T-helper 1 cell treated with Interleukin-12 subunit alpha and Interleukin-12 subunit beta and Interleukin-4 antibody, amounts not matched to agents 30 ng/mL and 1 ng/mL, for 36 hours (primary cell): ENCODE measurements around the gene CHKA. TPM values are rescaled to one million over a fixed set of nuclear protein-coding genes. Genes with fewer than 3 reads are reported as not detected.

Source experiments
- intact Hi-C: fragments of 100-400 bp; cut with micrococcal nuclease; formaldehyde crosslinking; loops from one replicate; pipeline ENCODE4 v1.15.1; 2024
- total RNA-seq: library from RNA; stranded (reverse); gene quantifications from 2 replicates; pipeline ENCODE4 v1.2.3, GENCODE V29; 2022

CHKA gene
- total RNA-seq, 1 donor from 2014 or later = 7.2 TPM

DNA sequence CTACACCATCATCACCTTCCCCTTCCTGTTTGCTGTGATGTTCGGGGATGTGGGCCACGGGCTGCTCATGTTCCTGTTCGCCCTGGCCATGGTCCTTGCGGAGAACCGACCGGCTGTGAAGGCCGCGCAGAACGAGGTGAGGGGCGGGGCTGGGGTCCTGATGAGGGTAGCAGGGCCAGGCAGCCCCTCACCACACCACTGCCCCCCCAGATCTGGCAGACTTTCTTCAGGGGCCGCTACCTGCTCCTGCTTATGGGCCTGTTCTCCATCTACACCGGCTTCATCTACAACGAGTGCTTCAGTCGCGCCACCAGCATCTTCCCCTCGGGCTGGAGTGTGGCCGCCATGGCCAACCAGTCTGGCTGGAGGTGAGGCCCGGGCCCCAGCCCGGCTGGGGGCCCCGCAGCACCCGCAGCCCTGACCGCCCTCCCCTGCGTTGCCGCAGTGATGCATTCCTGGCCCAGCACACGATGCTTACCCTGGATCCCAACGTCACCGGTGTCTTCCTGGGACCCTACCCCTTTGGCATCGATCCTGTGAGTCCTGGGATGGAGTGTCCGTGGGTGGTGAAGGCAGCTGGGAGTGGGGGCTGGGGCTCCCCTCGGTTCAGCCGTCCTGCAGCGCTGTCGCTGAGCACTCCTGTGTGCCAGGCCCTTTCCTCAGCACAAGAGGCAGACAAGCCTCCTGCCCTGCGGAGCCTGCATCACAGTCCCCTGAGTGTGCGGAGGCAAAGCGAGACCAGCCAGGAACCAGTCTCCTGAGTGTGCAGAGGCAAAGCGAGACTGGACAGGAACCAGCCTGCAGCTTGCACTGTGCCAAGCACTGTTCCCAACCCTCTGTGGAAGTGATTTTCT is 73.5 kb downstream of the CHKA start:
- intact Hi-C loops = no loop called here

DNA sequence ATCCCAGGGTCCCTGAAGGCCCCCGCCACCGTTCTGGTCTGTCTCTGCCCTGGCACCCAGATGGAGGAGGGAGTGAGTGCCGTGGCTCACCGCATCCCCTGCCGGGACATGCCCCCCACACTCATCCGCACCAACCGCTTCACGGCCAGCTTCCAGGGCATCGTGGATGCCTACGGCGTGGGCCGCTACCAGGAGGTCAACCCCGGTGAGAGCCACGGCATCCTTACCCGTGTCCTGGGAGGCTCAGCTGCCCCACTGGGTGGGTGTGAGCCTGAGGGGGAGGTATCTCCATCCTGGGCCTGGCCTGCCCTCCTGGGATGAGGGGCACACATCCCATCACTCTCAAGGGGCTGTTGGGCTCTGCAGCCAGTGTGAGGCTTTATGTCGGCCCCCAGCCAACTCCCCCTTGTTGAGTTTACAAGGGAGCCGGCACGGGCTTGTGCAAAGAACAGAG is 76.3 kb downstream of the CHKA start:
- intact Hi-C loops = no loop called here

DNA sequence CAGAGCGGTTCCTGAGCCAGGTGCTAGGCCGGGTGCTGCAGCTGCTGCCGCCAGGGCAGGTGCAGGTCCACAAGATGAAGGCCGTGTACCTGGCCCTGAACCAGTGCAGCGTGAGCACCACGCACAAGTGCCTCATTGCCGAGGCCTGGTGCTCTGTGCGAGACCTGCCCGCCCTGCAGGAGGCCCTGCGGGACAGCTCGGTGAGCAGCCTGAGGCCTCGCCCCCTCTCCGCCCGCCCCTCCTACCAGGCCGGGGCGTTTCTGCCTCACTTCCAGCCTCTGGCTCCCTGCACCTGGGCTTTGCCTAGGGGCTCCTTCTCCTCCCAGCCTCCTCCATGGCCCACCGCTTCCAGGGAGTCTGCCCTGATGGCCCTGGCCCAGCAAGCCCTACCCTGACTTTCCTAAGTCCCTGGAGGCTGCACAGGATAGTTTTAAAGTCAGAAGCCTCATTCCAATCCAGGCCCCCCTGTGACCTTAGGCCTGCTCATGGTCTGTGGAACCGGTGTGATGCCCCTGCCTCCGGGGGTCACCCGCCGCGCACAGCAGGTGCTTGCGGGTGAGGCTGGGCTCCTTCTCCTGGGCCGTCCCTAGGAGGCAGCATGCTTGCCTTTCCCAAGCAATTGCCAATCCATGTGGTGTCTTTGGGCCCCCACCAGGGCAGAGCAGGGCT is 76.9 kb downstream of the CHKA start:
- intact Hi-C loops = no loop called here

DNA sequence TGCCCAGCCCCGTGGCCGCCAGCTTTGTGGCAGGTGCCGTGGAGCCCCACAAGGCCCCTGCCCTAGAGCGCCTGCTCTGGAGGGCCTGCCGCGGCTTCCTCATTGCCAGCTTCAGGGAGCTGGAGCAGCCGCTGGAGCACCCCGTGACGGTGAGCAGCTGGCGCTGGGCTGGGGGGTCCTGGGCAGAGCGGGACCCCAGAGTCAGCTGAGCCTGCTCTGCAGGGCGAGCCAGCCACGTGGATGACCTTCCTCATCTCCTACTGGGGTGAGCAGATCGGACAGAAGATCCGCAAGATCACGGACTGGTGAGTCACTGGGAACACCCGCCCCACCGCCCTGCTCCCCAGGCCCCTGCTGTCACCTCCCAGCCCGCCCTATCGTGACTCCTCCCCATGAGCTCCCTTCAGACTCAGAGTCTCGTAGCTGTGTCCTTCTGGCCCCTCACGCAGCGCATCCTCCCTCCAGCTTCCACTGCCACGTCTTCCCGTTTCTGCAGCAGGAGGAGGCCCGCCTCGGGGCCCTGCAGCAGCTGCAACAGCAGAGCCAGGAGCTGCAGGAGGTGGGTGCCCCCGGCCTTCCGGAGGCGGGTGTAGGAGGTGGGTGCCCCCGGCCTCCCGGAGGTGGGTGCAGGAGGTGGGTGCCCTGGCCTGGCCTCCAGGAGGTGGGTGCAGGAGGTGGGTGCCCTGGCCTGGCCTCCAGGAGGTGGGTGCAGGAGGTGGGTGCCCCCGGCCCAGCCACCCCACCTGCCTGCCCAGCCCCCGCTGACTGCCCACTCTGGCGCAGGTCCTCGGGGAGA is 77.6 kb downstream of the CHKA start:
- intact Hi-C loops = no loop called here

DNA sequence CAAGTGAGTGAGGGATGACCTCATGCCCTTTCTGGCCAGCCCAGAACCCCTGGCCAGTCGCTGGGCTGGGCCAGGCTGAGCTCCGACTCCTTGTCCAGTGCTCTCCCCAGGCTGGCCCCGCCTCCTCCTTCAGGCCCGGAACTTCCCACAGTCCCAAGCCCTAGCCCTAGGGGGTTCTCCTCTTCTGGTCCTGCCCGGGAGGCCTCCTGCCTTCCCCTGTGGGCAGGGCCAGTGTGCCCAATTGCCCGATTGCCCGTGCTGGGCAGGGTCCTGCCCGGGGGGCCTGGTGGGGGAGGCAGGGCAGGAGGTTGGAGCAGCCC is 78.2 kb downstream of the CHKA start:
- intact Hi-C loops = no loop called here

- intact Hi-C loops = no loop called here
Observed at GRCh38 chr11:68042219-68043028, 78.8 kb downstream of the CHKA start.

- intact Hi-C loops = loop anchor here (2.0 kb wide), 1 partner anchor 79 kb away; the partner anchor contains the start of gene CHKA
Observed at GRCh38 chr11:68041617-68042218, 79.5 kb downstream of the CHKA start.

DNA sequence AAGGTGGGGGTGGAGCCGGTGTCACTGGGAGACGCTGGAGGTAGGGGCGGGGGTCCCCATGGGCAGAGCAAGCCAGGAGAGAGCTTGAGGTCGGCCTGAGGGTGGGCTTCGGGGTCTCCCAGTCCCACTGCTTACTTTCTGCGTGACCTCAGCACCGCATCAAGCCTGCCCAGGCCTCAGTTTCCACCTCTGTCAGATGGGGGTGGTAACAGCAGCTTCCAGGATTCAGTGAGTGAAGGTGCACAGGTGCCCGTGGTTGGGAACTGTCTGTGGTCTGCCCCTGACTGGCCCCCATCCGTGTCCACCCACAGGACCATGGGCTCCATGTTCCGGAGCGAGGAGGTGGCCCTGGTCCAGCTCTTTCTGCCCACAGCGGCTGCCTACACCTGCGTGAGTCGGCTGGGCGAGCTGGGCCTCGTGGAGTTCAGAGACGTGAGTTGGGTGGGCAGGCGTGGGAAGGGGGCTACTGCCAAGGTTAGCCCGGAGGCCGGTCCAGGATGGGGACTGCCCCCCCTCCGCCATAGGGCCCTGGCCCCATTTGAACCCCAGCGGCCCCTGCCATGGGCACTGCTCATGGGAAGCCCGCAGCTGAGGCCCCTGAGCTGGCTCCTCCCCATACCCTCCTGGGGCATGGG is 80.1 kb downstream of the CHKA start:
- intact Hi-C loops = loop anchor here (1.0 to 2.0 kb wide), 2 partner anchors 11 to 80 kb away; partner anchors contain the start of genes CHKA and NDUFS8

DNA sequence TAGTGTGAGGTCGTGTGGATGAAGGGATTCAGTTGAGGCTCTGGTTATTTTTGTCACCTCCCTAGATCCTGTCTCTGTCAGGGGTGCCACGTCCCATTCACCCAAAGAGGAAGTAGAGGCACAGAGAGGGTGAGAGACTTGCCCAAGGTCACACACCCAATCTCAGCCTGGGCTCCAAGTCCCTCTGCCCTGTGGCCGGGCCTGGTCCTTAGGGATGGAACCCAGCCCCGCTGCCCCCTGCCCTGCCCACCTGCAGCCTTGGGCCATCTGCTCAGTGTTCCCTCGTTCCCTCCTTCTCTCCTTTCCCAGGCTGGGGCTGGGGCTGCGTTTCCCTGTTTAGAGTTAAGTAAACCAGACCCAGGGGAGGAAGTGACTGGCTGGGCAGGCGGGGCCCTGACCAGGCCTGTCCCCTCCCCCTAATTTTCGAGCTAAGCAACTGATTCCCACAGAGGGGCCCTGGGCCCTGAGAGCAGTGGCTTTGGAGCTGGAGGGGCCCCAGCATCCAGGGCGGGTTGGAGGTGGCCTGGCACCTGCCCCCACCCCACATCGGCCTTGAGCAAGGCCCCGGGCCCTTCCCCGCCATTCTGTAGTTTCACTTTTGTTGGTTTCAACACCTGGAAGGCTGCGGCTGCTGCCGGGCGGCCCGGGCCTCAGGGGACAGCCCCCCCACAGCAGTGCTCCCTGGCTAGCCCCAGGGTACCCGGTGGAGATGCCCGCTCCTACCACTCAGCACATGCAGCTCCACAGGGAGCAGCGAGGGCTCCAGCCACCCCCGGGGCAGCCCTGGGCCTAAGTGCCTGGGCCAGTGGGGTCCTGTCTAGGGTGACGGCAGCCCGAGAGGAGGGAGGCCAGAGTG is 80.9 kb downstream of the CHKA start:
- intact Hi-C loops = loop anchor here (1.0 to 2.0 kb wide), 2 partner anchors 10 to 80 kb away; partner anchors contain the start of genes CHKA and NDUFS8

GRCh38 chr11:68039526-68040086 is 81.6 kb downstream of the CHKA start:
- intact Hi-C loops = loop anchor here (1.0 to 2.0 kb wide), 2 partner anchors 9 to 81 kb away; partner anchors contain the start of genes CHKA and NDUFS8

GRCh38 chr11:68038718-68039525 is 82.3 kb downstream of the CHKA start, which contains the start of gene TCIRG1:
Gene TCIRG1 (plus strand): TSS chr11:68039025. CDS start chr11:68041272, 2,247 bp downstream.
- intact Hi-C loops = no loop called here

DNA sequence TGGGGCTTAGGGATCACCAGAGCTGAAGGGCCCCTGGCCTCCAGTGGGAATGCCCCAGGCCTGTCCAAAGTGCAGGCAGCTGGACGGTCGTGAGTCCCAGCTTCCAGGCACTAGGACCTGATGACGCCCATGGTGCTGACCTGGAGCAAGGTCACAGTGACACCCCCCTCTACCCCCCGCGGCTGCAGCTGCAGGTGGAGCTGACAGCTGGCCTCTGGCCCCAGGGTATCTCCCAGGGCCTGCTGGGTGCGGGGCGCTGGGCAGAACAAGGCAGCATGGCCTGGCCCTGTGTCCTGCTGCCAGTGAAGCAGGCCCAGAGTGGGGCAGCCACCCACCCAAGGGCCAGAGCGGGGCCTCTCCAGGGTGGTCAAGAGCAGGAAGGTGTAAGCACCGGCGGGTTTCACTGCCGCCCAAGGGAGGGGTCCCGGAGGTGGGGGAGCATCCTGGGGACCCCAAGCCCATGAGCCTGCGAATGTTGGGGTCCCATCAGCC is 82.9 kb downstream of the CHKA start:
- intact Hi-C loops = no loop called here

DNA sequence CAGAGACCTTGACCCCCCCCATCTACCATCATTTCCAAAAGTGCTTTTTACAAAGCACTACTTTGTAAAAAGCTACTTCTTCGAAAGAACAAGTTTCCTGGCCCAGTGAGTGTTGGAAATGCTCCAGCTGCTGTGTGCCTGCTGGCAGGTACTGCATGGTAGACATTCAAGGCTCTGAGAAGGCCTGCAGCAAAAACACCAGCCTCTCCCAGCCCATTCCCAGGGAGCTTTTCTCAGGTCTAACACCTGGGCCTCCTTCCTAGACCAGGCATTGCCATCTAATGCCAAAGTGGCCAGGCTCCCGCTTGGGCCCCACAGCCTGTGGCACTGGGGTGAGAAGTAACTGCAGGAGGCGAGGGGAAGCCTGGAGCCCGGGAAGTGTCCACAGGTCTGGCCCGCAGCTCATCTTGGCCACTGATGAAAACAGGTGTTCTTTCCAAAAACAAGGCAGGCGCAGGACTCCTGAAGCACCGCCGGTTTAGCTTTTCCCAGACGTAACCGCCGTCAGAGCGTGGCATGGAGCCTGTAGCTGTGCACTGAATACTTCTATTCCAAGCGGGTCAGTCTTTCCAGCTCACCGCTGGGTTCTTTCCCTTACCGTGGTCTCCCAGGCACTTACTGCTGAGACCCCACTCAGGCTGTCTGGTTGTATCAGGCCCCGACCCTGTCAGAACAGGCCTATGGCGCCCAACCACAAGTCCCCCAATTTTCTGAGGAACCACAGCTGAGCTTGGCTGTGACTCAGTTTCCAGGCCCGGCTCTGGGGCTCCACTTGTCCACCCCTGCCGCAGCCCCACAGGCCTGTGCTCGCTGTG is 83.6 kb downstream of the CHKA start:
- intact Hi-C loops = no loop called here

GRCh38 chr11:68036717-68037239 is 84.4 kb downstream of the CHKA start:
- intact Hi-C loops = no loop called here

DNA sequence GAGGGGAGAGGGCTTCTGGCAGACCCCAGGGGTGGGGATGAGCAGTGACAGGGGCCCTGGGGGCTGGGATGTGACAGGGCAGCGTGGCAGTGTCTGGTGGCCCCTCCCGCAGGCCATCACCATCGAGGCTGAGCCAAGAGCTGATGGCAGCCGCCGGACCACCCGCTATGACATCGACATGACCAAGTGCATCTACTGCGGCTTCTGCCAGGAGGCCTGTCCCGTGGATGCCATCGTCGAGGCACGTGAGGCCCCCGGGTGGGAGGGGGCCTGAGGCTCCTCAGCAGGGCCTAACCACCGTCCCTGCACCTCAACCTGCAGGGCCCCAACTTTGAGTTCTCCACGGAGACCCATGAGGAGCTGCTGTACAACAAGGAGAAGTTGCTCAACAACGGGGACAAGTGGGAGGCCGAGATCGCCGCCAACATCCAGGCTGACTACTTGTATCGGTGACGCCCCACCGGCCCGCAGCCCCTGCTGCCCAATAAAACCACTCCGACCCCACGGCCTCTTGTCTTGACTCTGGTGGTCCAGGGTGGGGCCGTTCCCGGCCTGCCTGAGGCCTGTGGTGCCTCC is 85.0 kb downstream of the CHKA start:
- intact Hi-C loops = no loop called here
